ENCODE data around the gene TNFSF9.

The TNFSF9 gene

GRCh38 chr19:6530386-6531162, at the start of gene TNFSF9:
Gene TNFSF9, plus strand, starts transcription at chr19:6531026. Its CDS starts 11 bp downstream, at chr19:6531037.
- Histone ChIP-seq H3K4me3 (peak within 1 kb of the TSS; percentile 97), H3K4me2 (peak within 1 kb of the TSS; percentile 87), H3K9me3 (no peaks in the 10 kb centered on the region), H4K20me1 (peaks cover 20% of the 10 kb centered on the region), H3K4me1 (peaks cover 62% of the 10 kb centered on the region), H3K27me3 (no peaks in the 10 kb centered on the region), H3K9ac (peak within 1 kb of the TSS; percentile 96), H3K27ac (peak within 1 kb of the TSS; percentile 95), H3K36me3 (peaks cover 13% of the 10 kb centered on the region)
- no peak for TF ChIP-seq Cebpa-rat (IDR thresholded peaks at IDR 0.05)

GRCh38 chr19:6481541-6482342, 49.1 kb upstream of the TNFSF9 start, which contains the start of gene DENND1C:
Gene DENND1C, minus strand, starts transcription at chr19:6481787. Its CDS starts 92 bp downstream, at chr19:6481695.
- TF ChIP-seq Cebpa-rat (IDR thresholded peaks at IDR 0.05): no peak
- Histone ChIP-seq H3K4me2 (peak within 1 kb of the TSS; percentile 98), H3K36me3 (peaks cover 12% of the 10 kb centered on the region), H3K4me1 (peaks cover 48% of the 10 kb centered on the region), H3K9me3 (peaks cover 9% of the 10 kb centered on the region), H3K4me3 (peak within 1 kb of the TSS; percentile 72), H4K20me1 (no peaks in the 10 kb centered on the region), H3K27me3 (no peaks in the 10 kb centered on the region), H3K9ac (peak within 1 kb of the TSS; percentile 85), H3K27ac (peak within 1 kb of the TSS; percentile 95)

DNA sequence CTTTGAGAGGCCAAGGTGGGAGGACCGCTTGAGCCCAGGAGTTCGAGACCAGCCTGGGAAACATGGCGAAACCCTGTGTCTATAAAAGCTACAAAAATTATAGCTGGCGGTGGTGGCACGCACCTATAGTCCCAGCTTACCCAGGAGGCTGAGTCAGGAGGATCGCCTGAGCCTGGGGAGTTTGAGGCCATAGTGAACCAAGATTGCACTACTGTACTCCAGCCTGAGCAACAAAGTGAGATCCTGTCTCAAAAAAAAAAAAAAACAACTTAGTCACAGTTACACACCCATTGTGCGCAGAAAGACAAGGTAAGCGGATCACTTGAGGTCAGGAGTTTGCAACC, 48.5 kb upstream of the TNFSF9 start:
- no peaks in the 10 kb centered on the region for H4K20me1 ChIP-seq
- H3K27ac ChIP-seq: peak overlapping the region; percentile 95
- peaks cover 48% of the 10 kb centered on the region for H3K4me1 ChIP-seq
- H3K4me3 ChIP-seq: peak overlapping the region; percentile 72; the same call in 1 of the 2 replicates
- peaks cover 8% of the 10 kb centered on the region; the same call in 1 of the 2 replicates for H3K9me3 ChIP-seq
- H3K27me3 ChIP-seq: no peaks in the 10 kb centered on the region
- peak overlapping the region; percentile 85 for H3K9ac ChIP-seq
- TF ChIP-seq Cebpa-rat (IDR thresholded peaks at IDR 0.05): no peak
- H3K4me2 ChIP-seq: peak overlapping the region; percentile 98
- H3K36me3 ChIP-seq: peaks cover 7% of the 10 kb centered on the region

GRCh38 chr19:6483235-6483634, 47.6 kb upstream of the TNFSF9 start:
- no peak for TF ChIP-seq Cebpa-rat (IDR thresholded peaks at IDR 0.05)
- peaks cover 7% of the 10 kb centered on the region for H3K36me3 ChIP-seq
- H3K9ac ChIP-seq: no peak overlapping the region
- peak overlapping the region; percentile 38 for H3K27ac ChIP-seq
- no peaks in the 10 kb centered on the region for H3K27me3 ChIP-seq
- H3K4me3 ChIP-seq: no peak overlapping the region
- peaks cover 8% of the 10 kb centered on the region; the same call in 1 of the 2 replicates for H3K9me3 ChIP-seq
- H3K4me1 ChIP-seq: peaks cover 48% of the 10 kb centered on the region
- no peaks in the 10 kb centered on the region for H4K20me1 ChIP-seq
- peak overlapping the region; percentile 98; the same call in 1 of the 2 replicates for H3K4me2 ChIP-seq

- no peak for TF ChIP-seq Cebpa-rat (IDR thresholded peaks at IDR 0.05)
- Histone ChIP-seq H3K36me3 (peaks cover under 1% of the 10 kb centered on the region; the same call in 1 of the 2 replicates), H3K4me1 (peaks cover 45% of the 10 kb centered on the region), H3K27me3 (no peaks in the 10 kb centered on the region), H3K4me2 (no peak overlapping the region), H3K9me3 (peaks cover 1% of the 10 kb centered on the region; the same call in 1 of the 2 replicates), H3K9ac (no peak overlapping the region), H4K20me1 (no peaks in the 10 kb centered on the region), H3K27ac (no peak overlapping the region), H3K4me3 (no peak overlapping the region)
These were observed 46.6 kb upstream of the TNFSF9 start for GRCh38 chr19:6484230-6484629.

- no peaks in the 10 kb centered on the region for H3K27me3 ChIP-seq
- H3K27ac ChIP-seq: no peak overlapping the region
- H3K36me3 ChIP-seq: no peaks in the 10 kb centered on the region
- H4K20me1 ChIP-seq: no peaks in the 10 kb centered on the region
- H3K9me3 ChIP-seq: no peaks in the 10 kb centered on the region
- H3K4me1 ChIP-seq: peaks cover 39% of the 10 kb centered on the region
- no peak overlapping the region for H3K9ac ChIP-seq
- no peak overlapping the region for H3K4me3 ChIP-seq
- no peak overlapping the region for H3K4me2 ChIP-seq
- TF ChIP-seq Cebpa-rat (IDR thresholded peaks at IDR 0.05): no peak
These were observed 46.0 kb upstream of the TNFSF9 start for GRCh38 chr19:6484831-6485230.

DNA sequence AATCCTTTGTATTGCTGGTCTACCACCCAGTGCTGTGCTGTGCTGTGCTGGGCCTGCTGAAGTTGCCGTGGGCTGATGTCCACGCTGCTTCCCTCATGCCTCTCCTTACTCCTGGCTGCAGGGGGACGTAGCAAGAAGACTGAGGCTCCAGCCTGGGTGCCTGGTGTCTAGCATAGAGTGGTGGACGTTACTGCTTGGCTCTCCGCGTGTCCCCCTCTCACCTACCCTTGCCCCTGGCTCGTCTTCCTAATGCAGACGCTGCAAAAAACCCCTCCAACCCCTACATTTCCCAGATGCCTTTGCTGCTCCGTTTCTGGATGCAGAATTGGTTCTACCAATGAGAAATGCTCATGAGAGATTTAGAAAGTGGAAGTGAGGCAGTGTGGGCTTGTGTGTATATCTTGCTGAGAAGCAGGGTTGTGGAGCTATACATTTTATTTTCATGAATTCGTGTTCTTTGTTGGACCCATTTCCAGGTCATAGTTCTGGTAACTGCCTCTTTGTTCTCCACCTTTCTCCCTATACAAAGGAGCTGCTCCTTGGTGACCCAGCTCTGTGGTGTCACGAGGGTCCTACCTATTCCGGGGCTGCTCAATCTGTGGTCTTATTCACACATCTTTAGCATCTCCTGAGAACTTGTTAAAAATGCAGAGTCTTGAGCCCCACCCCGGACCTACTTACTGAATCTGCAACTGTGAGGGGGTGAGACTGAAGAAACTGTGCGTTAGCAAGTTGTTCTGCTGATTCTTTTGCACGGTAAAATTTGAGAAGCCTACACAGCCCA, 41.4 kb upstream of the TNFSF9 start:
- no peak overlapping the region for H3K27ac ChIP-seq
- H3K4me2 ChIP-seq: no peak overlapping the region
- H3K4me3 ChIP-seq: no peak overlapping the region
- H3K27me3 ChIP-seq: no peaks in the 10 kb centered on the region
- no peak for TF ChIP-seq Cebpa-rat (IDR thresholded peaks at IDR 0.05)
- no peaks in the 10 kb centered on the region for H4K20me1 ChIP-seq
- peaks cover 10% of the 10 kb centered on the region for H3K9me3 ChIP-seq
- no peak overlapping the region for H3K9ac ChIP-seq
- peaks cover 10% of the 10 kb centered on the region for H3K36me3 ChIP-seq
- no peaks in the 10 kb centered on the region for H3K4me1 ChIP-seq

- H4K20me1 ChIP-seq: no peaks in the 10 kb centered on the region
- H3K9ac ChIP-seq: no peak overlapping the region
- H3K36me3 ChIP-seq: peaks cover 16% of the 10 kb centered on the region
- H3K4me2 ChIP-seq: no peak overlapping the region
- no peaks in the 10 kb centered on the region for H3K4me1 ChIP-seq
- H3K27me3 ChIP-seq: no peaks in the 10 kb centered on the region
- H3K4me3 ChIP-seq: no peak overlapping the region
- H3K9me3 ChIP-seq: peaks cover 10% of the 10 kb centered on the region
- TF ChIP-seq Cebpa-rat (IDR thresholded peaks at IDR 0.05): no peak
- H3K27ac ChIP-seq: no peak overlapping the region
These were observed 40.7 kb upstream of the TNFSF9 start for GRCh38 chr19:6490134-6490533.

DNA sequence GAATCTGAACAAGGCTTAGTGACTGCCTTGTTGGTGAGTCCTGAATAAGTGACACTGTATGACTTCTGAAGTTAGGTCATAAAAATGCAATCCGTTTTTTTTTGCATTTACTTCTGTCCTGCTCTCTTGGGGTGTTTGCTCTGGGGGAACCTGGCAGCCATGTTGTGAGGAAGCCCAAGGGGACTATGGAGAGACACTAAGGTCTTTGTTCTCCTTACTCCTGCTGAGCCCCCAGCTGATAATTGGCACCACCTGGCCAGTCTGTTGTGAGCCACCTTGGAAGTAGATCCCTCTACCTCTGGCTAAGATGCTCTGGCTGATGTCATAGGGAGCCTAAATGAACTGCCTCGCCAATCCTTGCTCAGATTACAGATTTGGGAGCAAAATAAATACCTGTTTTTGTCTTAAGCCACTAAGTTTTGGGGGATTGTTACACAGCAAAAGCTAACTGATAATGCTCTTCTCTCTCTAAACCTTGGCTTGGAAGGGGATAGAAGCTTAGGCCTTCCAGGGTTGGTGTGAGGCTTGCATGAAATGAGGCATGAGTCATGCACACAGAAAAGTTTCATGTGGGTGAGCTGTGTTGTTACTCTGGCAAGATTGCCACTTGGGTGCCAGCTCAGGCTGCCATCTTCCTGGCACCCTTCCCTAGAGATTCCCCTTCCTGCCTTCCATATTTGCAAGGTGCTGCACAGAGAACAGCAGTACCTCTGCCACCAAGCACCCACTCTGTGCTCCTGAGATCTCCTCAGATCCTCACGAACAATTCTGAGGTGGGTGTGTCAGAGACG, 38.8 kb upstream of the TNFSF9 start:
- H4K20me1 ChIP-seq: no peaks in the 10 kb centered on the region
- H3K9ac ChIP-seq: no peak overlapping the region
- H3K4me1 ChIP-seq: no peaks in the 10 kb centered on the region
- TF ChIP-seq Cebpa-rat (IDR thresholded peaks at IDR 0.05): no peak
- H3K4me3 ChIP-seq: no peak overlapping the region
- peaks cover 28% of the 10 kb centered on the region for H3K36me3 ChIP-seq
- no peak overlapping the region for H3K4me2 ChIP-seq
- peaks cover 10% of the 10 kb centered on the region for H3K9me3 ChIP-seq
- no peaks in the 10 kb centered on the region for H3K27me3 ChIP-seq
- H3K27ac ChIP-seq: no peak overlapping the region

Measured in BLaER1 (cell line).